GM18520 (cell line): ENCODE measurements around the gene FAT4.

Experiments
- ATAC-seq: cut with Tn5 transposase; IDR thresholded peaks from one replicate; pipeline ENCODE4 v1.9.1; 2021; ENCODE audit not compliant: unreplicated experiment

FAT4 gene, protein sequence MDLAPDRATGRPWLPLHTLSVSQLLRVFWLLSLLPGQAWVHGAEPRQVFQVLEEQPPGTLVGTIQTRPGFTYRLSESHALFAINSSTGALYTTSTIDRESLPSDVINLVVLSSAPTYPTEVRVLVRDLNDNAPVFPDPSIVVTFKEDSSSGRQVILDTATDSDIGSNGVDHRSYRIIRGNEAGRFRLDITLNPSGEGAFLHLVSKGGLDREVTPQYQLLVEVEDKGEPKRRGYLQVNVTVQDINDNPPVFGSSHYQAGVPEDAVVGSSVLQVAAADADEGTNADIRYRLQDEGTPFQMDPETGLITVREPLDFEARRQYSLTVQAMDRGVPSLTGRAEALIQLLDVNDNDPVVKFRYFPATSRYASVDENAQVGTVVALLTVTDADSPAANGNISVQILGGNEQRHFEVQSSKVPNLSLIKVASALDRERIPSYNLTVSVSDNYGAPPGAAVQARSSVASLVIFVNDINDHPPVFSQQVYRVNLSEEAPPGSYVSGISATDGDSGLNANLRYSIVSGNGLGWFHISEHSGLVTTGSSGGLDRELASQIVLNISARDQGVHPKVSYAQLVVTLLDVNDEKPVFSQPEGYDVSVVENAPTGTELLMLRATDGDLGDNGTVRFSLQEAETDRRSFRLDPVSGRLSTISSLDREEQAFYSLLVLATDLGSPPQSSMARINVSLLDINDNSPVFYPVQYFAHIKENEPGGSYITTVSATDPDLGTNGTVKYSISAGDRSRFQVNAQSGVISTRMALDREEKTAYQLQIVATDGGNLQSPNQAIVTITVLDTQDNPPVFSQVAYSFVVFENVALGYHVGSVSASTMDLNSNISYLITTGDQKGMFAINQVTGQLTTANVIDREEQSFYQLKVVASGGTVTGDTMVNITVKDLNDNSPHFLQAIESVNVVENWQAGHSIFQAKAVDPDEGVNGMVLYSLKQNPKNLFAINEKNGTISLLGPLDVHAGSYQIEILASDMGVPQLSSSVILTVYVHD (N-terminal part only)

GRCh38 chr4:125314676-125315575 lies at the start of gene FAT4:
TSS of gene FAT4 (plus strand) at chr4:125314955. CDS start at chr4:125316412, 1,457 bp downstream.
- ATAC-seq: peak; percentile 80

DNA sequence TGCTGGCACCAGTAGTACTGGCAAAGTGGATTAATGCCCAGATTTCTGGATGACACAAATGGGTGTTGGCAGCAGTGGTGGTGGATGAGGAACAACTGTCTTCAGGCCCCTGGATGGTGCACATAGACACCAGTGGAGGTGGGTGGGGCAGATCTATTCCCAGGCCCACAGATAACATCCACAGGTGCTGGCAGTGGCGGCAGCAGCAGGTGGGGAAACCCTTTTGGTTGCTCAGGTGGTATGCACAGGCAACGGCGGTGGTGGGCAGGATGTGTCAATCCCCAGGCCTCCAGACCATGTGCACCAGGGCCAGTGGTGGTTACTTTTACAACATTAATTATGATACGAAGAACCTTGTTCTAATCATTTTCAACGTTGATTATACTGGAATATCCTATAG lies 48.9 kb upstream of the FAT4 start:
- ATAC-seq: no peak

GRCh38 chr4:125266901-125267604 lies 47.7 kb upstream of the FAT4 start:
- ATAC-seq: no peak

- no peak for ATAC-seq
These were observed 47.1 kb upstream of the FAT4 start for GRCh38 chr4:125267630-125268029.

- ATAC-seq: no peak
These were observed 46.5 kb upstream of the FAT4 start for GRCh38 chr4:125268068-125268755.

GRCh38 chr4:125276811-125277210 lies 37.9 kb upstream of the FAT4 start:
- ATAC-seq: no peak

DNA sequence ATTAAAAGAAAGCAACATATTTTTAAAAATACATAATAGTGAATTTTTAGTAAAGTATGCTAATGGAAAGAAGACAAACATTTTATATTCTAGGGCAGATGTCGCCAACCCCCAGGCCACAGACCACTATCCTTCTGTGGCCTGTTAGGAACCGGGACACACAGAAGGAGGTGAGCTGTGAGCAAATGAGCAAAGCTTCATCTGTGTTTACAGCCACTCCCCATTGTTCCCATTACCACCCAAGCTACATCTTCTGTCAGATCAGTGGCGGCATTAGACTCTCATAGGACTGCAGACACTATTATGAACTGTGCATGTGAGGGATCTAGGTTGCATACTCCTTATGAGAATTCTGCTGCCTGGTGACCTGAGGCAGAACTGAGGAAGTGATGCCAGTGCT lies 37.0 kb upstream of the FAT4 start:
- no peak for ATAC-seq

- ATAC-seq: no peak
These were observed 33.8 kb upstream of the FAT4 start for GRCh38 chr4:125280892-125281403.

DNA sequence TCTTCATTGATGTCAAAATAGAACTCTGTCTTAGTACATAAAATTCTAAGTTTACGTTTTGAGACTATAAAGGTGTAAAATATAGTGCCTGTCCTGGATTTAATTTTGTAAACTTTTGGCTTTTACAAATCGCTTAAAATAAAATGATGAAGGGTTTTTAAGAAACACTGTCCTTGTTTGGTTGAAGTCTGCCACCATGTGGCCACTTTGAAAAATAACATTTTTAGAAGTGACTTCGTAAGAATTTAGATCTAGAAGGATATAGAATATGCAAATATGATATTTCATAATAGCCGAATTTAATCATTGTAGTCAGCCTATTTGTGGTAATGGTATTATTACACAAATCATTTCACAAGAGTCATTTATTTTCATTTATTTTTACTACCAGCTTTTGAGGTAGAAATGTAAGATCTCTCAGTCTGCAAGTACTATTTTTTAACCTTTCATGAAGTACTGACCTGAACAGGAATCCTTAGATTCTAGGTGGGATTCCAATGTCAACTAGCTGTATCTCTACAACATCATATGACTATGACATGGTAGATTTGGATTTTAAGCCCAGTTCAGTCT lies 31.0 kb upstream of the FAT4 start:
- no peak for ATAC-seq

GRCh38 chr4:125297116-125297515 lies 17.6 kb upstream of the FAT4 start:
- no peak for ATAC-seq

GRCh38 chr4:125303058-125303457 lies 11.7 kb upstream of the FAT4 start:
- no peak for ATAC-seq

- no peak for ATAC-seq
These were observed 10.9 kb upstream of the FAT4 start for GRCh38 chr4:125303821-125304220.

GRCh38 chr4:125306112-125306511 lies 8.6 kb upstream of the FAT4 start:
- ATAC-seq: no peak

GRCh38 chr4:125306533-125306932 lies 8.2 kb upstream of the FAT4 start:
- no peak for ATAC-seq

DNA sequence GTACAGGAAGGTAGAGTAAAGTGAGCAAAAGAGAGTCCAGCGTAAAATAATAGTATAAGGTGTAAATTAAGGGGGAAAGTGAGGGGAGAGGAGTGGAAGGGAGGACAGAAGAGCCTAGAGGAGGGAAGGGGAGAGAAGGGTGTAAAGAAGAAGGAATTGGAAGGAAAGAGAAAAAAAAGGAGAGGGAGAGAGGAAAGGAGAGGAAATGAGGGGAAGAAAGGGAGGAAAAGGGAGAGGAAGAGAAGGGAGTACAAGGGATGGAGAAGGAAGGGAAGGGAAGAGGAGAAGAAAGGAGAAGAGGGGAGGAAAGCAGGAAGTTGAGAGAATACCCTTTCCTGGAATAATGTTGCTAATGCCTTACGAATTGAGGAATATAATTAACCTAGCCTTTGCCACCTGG lies 3.3 kb upstream of the FAT4 start:
- no peak for ATAC-seq

DNA sequence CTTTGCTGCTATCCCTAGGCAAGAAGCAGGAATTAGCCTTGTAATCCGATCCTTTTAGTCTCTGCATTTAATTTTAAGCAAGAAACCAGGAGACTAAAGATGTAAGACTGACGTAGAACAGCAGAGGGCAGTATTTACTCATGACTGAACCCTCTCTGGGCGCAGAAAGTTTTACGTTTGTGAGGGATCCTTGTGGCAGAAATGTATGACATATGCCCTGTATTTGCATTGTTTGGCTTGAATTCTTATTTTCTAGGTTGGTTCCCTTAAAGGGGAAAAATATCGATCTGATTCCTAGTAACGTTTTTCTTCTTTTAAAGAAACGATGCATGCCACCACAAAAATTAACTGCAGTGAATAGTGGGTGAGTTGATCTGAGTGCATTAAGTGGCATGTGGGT lies 1.3 kb upstream of the FAT4 start:
- peak; percentile 45 for ATAC-seq

DNA sequence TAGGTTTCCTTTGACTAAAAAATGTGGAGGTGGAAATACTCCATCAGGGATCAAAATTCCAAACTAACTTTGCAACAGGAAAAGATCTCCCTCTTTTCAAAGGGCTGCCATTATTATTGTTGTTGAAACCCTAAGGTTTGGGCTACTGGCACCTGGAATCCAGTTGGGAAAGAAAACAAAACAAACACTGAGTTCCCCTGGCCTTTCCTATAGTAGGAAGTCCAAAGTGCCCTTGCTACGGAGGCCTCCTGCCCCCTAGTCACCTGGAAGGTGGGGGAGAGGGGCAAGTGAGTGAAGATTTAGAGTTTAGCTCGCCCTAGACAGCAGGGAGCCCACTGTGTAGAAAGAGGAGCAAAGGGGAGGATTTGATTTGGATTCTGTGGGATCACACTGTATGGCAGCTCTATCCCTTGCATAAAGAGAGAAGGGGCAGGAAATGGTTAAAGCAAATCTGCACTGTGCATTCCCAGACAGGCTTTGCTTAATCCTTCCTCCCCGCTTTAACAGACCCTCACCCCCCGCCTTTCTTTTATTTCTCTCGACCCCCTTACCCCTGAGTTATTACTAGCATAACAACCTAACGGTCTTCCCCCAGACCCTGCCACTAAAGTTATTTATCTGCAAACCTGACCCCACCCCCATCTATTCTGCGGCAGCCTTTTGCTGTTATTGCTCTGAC lies 627 bp upstream of the FAT4 start:
- no peak for ATAC-seq

DNA sequence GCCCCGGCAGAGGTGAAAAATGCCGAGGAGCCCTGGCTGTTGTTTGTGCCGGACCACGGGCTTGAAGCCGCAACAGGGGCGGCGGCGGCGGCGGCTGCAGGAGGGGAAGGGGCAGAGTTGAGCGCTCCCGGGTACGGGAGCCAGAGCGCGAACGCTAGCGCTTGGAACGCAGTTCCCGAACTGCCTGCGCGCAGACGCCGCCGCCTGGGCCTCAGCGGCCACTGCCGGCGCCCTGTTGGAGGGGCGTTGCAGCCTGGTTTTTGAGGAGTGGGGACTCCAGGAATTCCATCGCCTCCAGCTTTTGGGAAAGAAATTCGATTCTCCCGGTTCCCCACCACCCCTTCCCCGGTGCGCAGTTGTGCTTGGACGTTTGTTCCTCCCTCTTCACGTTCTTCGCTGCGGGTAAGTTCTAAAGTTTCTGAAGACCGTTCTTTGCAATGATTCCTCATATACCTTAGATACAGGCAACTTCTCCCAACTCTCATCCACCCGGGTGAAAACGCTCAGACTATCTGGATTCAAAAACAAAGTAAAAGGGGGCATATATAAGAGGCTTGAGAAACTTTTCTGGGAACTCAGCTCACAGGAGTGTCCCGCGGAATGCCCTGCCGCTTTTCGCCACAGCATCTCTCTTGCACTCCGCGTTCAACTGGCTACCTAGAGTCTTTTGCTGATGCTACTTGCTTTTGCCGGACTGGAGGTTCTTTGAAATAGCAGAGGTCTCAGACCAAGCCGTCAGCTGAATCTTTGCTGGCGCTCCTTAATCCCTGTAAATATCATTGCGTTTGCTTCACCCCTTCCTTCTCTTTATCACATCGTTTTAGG lies 1.0 kb downstream of the FAT4 start:
- no peak for ATAC-seq
